A549 (cell line): ENCODE results near the gene PBX3.

ENCODE experiments used
- CHD2 ChIP-seq: fragments of 150-350 bp; IDR thresholded peaks from 2 replicates; pipeline ENCODE4 v1.6.1; 2014; ENCODE audit warnings: low read length; ENCODE audit not compliant: partially characterized antibody
- CTCF ChIP-seq: fragments of >200 bp; sonication (Bioruptor Twin); formaldehyde crosslinking; IDR thresholded peaks from 3 replicates; pipeline ENCODE4 v1.5.1; 2016
- EP300 ChIP-seq, 2 experiments: fragments of >200 bp; sonication (Bioruptor Twin); formaldehyde crosslinking; IDR thresholded peaks; 2 replicates in 1 of 2; 3 replicates in 1 of 2; pipeline ENCODE4 v1.6.1; 2016 to 2017
- MAX ChIP-seq: IDR thresholded peaks from 2 replicates; pipeline ENCODE4 v1.6.1; 2012
- NR3C1 ChIP-seq: fragments of >200 bp; sonication (Bioruptor Twin); formaldehyde crosslinking; IDR thresholded peaks from 3 replicates; pipeline ENCODE4 v1.6.1; 2017
- PHF8 ChIP-seq: fragments of 200-600 bp; sonication (generic); IDR thresholded peaks from 2 replicates; pipeline ENCODE4 v1.6.1; 2016; ENCODE audit warnings: low read depth, mild to moderate bottlenecking, antibody characterized with exemption, moderate library complexity, borderline replicate concordance
- POLR2A ChIP-seq: IDR thresholded peaks from 2 replicates; pipeline ENCODE4 v1.6.1; 2012; ENCODE audit warnings: mild to moderate bottlenecking, low read length
- RFX5 ChIP-seq: fragments of 450-650 bp; IDR thresholded peaks from 2 replicates; pipeline ENCODE4 v1.7.1; 2014; ENCODE audit warnings: antibody characterized with exemption, mild to moderate bottlenecking, moderate library complexity
- SMC3 ChIP-seq: fragments of >200 bp; sonication (Bioruptor Twin); formaldehyde crosslinking; IDR thresholded peaks from 3 replicates; pipeline ENCODE4 v1.6.1; 2018; ENCODE audit warnings: inconsistent platforms
- USF2 ChIP-seq: fragments of 450-650 bp; IDR thresholded peaks from 2 replicates; pipeline ENCODE4 v1.6.1; 2014; ENCODE audit warnings: antibody characterized with exemption
- ZFP36 ChIP-seq: fragments of 450-650 bp; IDR thresholded peaks from 2 replicates; pipeline ENCODE4 v1.6.1; 2014; ENCODE audit warnings: borderline replicate concordance; ENCODE audit not compliant: partially characterized antibody

GRCh38 chr9:125803526-125803925, 56.4 kb downstream of the PBX3 start:
- no peak for TF ChIP-seq CTCF
- no peak for TF ChIP-seq CHD2
- TF ChIP-seq PHF8 = no peak
- TF ChIP-seq MAX = no peak
- no peak for TF ChIP-seq NR3C1
- no peak for TF ChIP-seq USF2
- TF ChIP-seq EP300 (IDR thresholded peaks at IDR 0.05) = no peak
- no peak for TF ChIP-seq RFX5
- TF ChIP-seq SMC3 = no peak
- TF ChIP-seq ZFP36 = no peak
- TF ChIP-seq POLR2A = no peak
